Stimulated activated CD8-positive, alpha-beta memory T cell treated with anti-CD3 and anti-CD28 coated beads, Interleukin-7, amount 100 ng/mL, for 1 hour (primary cell): ENCODE results near the gene EFCAB9.
"Not testable (repeated sequence)": the region's sequence is repeated elsewhere in the genome, so short reads cannot be mapped to it uniquely, and the experiment has no call there.

ENCODE experiments used
- DNase-seq, 2 donors: peaks; one replicate each; pipeline ENCODE4 v3.0.0-alpha.2; 2020; ENCODE audit warnings: low read depth in 2 of 2

Gene EFCAB9

DNA sequence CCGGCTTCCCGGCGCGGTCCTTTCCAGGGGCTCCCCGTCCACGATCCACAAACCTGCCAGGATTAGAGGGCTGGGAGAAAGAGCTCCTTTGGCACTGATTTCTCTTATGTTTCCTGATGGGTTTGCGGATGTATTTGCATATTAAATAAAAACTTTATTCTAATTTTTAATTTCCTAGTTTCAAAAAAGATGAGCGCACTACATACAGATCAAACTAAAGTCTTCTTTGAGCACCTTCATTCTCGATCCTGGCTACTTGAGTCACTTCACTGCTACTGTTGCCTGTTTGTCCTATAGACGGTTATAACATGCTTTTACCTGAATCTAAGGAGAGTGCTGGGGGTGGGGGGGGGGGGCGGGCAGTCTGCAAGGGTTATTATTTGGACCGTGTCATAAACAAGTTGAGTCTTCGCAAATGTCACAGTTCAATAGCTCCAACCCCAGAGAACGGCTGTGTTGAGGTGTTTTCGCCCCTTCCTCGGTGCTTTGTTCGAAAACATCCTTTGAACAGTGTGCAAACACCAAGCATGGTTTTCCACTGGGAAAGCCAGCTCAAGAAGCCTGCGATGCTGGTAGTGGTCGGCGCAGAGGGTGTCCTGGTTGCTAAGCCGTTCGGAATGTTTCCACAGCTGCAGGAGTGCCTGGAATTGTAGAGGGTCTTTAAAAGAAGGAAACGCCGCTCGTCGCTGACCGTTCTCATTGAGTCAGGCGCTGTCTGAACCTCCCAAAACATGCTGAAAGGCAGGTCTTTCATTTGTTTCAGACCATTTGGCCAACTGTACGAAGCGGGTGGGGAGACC is 4.9 kb upstream of the EFCAB9 start:
- no peak for DNase-seq

DNA sequence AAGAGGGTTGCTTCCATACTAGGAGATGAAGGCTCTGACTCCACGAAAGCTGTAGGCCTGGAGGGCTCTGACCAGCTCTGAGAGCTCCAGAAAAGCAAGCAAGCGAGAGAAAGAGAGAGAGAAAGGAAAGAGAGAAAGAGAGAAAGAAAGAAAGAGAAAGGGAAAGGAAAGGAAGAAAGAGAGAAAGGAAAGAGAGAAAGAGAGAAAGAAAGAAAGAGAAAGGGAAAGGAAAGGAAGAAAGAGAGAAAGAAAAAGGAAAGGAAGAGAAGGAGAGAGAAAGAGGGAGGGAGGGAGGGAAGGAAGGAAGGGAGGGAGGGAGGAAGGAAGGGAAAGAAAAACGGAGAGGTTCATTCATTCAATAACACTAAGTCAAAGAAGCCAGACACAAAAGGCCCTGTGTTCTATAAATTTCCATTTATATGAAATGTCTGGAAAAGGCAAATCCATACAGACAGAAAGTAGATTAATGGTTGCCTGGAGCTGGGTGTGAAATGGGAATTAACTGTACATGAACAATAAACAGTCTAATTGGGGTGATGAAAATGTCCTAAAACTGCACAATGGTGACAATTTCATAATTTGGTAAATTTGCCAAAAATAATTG is 4.2 kb upstream of the EFCAB9 start:
- DNase-seq = no peak

DNA sequence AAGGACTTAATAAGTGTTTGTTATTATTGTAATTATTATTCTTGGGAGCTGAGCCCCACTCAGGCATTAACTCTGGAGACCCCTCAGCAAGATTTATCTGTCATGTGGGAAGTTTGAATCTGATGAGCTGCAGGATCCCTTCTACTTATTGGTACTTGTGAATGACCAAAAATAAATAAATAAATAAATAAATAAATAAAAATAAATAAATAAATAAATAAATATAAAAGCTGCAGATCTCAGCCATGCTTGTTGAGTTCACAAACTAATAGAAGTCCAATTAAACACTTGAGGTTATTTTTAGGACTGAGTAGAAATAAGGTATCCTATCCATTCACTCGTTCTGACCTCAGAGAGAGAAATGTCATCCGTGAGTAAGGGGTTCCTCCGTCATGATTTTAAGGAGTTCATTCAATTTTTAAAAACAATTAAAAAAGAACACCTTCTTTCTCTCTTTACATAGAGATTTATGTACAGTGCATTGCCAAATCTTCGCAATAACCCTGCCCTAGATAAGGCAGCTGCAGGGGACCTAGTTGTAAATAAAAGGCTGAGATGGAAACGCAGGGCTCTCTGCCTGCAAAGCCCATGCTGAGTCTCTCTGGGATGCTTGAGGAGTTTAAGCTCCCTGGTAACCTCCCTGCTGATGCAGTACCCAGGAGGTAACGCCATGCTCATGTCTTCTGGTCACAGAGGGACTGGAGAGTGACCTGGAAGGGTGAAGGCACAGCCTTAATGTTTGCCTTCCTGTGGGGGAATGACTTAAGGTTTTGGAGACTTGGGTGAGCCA is 1.2 kb downstream of the EFCAB9 start:
- DNase-seq = no peak

DNA sequence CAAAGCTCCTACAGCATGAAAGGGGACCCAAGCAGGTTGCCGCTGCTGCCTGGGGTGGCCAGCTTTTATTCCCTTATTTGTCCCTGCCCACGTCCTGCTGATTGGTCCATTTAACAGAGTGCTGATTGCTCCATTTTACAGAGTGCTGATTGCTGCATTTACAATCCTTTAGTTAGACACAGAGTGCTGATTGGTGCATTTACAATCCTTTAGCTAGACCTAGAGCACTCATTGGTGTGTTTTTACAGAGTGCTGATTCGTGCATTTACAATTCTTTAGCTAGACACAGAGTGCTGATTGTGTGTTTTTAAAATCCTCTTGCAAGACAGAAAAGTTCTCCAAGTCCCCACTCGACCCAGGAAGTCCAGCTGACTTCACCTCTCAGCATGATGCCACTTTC is 3.8 kb downstream of the EFCAB9 start:
- DNase-seq = not testable (repeated sequence)

DNA sequence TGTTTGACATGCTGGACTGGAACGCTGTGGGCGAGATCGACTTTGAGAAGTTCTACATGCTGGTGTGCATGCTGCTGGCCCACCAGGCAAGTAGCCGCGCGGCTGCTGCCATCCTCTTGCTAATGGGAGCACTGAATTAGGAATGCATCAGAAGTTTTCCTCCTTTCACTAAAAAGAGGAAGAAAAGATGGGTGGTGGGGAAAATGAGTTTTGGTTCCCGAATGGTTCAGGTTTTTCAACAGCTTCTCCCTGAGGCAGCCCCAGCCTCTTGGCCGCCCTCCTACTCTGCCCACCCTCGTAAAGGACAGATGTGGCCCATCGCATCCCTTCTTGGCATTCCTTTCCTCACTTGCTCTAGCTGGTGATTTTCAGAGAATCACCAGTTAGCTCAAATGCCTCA is 5.5 kb downstream of the EFCAB9 start:
- no peak for DNase-seq

DNA sequence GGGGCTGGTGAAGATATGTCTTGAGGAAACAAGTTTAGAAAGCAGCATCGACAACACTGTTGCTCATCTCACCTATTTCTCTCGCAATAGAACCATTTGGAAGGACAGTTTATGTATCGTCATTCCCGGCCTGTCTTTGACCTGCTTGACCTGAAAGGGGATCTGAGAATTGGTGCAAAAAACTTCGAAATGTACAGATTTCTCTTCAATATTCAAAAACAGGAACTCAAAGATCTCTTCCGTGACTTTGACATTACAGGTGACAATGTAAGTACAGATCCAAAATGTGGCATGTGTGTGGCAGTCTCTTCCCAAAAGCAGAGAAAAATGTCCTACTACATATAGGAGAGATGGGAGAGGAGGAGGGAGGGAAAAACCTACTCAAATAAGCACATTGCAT is 6.5 kb downstream of the EFCAB9 start:
- DNase-seq = no peak

DNA sequence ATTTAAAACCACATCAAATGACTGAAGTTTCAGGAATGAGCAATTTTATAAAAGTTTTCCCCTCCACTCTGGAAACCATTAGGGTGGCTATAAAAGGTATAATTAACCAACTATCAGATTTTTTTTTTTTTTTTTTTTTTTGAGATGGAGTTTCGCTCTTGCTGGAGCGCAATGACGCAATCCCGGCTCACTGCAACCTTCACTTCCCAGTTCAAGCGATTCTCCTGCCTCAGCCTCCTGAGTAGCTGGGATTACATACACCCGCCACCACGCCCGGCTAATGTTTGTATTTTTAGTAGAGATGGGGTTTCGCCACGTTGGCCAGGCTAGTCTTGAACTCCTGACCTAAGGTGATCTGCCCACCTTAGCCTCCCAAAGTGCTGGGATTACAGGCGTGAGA is 12.0 kb downstream of the EFCAB9 start:
- DNase-seq = not testable (repeated sequence)

DNA sequence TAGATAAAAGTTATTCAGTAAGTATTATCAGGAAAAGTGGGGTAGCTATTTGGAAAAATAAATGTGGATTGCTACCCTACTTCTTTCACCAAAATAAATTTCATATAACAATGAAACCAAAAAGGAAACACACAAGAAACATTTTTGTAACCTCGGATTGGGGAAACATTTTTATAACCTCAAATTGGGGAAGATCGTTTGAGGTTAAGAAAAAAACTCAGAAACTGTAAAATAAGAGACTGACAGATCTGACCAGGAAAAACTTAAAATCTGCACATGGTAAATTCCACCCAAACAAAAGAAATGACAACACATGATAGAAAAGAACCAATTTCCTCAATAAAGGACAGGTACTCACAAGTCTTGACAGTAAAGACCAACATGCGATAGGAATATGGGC is 13.5 kb downstream of the EFCAB9 start:
- DNase-seq = no peak

DNA sequence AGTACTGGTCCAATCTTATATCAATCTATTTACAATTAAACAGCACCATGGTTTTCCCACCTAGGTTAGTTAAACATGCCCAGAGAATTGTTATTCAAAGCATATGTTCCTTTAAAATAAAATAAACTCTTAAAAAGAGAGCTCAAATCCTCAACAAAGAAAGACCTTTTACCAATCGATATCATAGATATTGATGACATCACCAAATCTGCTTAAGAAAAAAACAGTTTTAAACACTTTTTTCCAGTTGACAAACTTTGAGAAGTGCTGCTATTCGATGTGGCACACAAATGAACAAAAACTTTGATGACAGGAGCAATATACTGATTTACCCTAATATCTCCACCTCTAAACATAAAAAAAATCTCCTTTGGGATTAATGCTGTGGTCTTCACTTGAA is 15.7 kb downstream of the EFCAB9 start:
- DNase-seq = no peak

DNA sequence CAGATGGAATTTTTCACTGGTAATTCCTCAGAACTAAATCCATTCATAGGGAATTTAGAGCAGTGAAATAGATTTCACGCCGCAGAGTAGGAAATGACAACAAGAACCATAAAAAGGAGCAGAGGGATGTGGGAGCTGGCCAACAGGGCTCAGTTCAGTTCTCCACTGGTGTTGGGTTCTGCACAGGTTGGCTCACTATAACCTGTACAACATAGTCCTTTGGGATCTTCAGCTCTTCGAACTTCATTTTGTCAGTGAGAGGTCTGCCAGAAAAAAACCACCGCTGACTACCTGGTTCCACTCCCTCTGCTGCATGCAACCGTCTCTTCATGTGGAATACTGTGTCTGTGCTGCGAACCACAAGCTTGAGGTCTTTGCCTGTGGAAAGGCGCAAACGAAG is 17.7 kb downstream of the EFCAB9 start:
- DNase-seq = no peak

DNA sequence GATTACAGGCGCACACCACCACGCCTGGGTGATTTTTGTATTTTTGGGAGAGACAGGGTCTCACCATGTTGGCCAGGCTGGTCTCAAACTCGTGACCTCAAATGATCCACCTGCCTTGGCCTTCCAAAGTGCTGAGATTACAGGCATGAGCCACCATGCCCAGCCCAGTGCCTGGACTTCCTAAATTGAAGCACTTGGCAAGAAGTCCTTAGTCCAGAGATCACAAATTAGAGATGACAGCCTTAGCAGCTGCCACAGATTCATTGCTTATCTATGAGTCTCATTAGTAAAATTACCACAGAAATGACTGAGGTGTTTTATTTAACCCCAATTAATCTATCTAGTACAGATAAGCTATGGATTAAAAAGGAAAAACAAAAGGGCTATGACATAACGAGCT is 19.2 kb downstream of the EFCAB9 start:
- DNase-seq = no peak

DNA sequence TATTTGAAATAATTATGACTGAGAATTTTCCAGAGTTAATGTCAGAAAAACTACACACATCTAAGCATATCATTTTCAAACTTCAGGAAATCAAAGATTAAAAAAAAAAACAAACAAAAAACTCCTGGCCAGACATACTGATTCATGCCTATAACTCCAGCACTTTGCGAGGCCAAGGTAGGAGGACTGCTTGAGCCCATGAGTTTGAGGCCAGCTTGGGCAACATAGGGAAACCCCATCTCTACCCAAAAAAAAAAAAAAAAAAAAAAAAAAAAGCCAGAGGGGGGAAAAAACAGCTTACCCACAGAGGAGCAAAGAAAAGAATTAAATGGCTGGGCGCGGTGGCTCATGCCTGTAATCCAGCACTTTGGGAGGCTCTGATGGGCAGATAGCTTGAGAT is 22.4 kb downstream of the EFCAB9 start:
- DNase-seq = no peak

DNA sequence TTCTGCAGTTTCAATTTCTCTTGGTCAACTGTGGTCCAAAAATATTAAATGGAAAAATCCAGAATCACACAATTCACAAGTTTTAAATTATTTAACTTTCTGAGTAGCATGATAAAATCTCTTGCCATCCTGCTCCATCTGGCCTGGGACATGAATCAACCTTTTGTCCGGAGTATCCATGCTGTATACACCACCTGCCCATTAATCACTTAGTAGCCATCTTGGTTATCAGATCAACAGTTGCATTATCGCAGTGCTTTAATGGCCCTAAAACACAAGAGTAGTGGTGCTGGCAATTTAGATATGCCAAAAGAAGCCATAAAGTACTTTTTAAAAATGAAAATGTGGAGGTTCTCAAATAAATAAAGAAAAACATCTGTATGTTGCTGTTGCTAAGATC is 25.3 kb downstream of the EFCAB9 start:
- no peak for DNase-seq

DNA sequence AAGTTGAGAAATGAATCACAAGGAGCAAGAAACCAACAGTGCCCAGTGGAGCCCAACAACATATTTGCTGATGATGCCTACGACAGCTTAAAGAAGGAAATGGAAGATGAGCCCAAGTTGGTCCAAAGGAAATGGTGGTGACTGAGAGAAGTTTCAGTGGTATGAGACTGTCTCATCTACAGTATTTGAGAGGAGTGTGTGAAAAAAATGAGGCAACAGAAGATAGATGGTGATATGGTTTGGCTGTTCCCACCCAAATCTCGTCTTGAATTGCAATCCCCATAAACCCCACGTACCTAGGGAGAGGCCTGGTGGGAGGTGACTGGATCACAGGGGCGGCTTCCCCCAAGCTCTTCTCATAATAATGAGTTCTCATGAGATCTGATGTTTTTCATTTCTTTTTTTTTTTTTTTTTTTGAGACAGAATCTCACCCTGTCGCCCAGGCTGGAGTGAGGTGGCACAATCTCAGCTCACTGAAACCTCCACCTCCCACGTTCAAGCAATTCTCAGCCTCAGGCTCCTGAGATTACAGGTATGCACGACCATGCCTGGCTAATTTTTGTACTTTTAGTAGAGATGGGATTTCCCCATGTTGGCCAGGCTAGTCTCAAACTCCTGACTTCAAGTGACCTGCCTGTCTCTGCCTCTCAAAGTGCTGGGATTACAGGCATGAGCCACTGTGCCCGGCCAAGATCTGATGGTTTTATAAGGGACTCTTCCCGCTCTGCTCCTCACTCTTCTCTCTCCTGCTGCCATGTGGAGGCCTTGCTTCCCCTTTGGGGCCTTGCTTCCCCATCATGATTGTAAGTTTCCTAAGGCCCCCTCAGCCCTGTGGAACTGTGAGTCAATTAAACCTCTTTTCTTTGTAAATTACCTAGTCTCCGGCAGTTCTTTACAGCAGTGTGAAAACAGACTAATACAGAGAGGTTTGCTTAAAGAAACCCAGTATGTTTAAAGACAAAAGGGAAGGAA is 30.2 kb downstream of the EFCAB9 start:
- DNase-seq = no peak

DNA sequence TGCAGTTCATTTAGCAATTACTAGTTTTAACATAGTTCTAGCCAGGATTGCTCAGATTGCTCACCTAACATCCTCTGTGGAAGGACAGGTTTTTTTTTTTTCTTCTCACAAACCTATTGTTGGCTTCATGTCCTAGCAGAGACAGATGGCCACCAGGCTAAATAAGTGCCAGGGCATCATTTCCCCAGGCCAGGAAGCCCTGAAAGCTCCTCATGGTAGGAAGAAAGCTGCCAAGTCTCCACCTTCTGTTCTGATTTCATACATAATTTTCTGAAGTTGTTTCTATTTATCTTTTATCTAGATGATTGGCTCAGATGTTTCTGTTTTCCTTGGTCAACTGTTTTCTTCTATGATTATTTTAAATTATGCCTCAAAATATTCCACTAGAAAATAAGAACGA is 31.0 kb downstream of the EFCAB9 start:
- DNase-seq = no peak

DNA sequence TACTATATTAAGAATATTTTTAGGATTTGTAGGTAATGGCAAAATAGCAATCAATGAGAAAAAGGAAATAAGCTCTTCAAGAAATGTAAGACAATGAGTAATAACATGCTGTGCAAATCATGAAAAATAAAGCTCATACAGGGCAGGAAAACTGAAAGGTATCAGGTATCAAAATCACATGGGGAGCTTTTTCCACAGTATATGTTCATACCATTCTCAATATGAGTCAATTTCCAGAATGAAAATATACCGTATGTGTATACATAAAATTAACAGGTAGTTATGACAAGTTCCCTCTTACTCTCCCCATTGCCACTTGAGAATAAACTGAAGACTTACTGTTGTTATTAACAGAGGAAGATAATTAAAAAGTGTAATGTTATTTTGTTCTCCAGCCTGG is 35.9 kb downstream of the EFCAB9 start:
- no peak for DNase-seq

DNA sequence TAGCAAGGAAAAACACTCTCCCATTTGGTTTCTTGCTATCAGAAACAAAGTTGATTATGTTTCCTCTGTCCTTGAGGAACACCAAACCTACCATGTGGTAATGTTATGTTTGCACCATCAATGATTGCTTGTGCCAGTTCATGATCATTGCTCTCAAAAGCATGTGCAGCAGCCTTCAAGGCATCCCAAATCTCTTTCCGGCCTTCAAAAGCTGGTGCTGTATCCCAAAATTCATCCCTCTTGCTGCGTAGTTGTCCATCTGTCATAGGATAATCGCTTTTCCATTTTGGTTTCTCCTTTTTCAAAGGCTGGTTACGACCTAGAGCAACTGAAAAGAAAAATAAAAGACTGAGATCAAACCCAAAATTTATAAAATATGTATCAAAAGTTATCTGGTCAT is 40.1 kb downstream of the EFCAB9 start:
- no peak for DNase-seq

DNA sequence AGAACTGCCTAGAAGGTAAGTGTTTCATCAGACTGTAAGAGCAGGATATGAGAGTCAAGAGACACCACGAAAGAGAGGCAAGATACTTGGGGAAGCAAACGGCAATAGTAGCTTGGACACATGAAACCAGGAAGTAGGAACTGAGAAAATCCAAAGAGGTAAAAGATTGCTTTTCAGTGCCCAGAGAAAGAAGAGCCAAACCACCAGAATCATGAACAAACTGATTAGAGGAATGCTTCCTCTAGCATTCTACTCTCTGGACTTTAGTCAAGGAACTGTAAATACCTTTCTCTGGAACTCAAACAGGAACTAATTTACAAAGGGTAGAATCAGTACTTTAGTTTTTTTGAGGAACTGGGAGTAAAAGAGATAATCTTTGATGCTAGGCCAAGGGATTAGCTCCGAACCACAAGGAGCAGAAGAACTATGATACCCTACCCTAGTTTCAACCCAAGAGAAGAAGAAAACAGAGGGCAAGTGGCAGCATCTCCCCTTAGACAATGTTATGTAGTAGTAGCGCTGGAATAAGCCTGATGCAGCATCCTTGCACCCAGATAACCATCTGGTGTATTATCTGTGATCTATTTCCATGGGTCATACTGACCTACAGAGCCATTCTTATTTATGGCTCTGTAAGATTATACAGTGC is 41.3 kb downstream of the EFCAB9 start:
- DNase-seq = no peak

DNA sequence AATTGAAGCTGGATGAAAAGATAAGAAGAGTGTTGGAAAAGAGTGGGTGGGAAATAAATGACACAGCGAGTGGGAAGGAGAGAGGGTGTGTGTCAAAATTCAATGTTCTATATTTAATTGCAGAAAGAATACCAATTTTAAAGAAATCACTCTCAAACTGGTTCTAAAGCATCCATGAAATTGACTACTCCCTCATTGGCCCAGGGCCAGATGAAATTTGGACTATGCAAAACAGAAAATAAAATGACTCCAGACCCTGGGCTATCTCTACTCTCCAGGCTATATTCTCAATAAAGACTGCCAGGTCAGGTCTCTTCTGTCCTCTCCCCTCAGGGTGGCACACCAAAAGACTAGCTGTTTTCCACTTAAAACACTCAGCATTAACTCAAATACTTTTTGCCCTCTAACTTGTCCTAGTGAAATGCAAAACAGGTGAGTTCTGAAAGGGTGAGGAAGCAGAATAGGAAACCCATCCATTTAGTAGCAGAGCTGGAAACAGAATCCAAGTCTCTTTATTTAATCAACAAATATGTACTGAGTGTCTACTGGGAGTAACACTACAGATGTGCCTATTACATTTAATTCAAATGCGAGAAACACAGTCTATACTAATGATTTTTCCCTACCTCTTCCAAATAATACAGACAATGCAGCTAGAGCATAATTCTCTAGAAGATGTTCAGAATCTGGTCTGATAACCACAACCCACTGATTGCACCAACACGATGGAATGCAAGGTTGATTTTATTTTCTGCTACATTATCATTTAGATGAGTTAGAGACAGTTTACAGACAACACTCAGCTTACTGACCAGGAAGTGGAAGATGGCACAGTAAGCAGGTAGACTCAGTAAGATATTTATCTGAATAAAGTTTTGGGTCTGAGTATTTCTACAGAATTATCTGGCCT is 42.1 kb downstream of the EFCAB9 start:
- DNase-seq = no peak

DNA sequence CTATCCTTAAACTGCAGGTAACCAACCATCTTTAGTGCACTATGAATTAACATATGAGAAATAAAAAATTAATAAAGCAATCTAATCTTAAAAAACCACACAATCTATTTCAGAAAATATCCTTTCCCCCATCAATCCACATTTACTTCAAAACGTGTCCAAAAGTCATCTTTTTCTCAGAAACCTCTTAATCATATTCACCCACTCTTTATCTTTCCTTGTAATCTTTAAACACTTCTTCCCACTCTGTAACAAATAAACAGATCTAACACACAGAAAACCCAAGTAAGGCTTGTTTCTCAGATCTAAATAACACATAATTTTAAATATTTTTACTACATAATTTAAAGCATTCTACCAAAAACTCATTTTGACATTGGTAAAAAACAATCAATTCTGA is 44.4 kb downstream of the EFCAB9 start:
- no peak for DNase-seq
